DND-41 (cell line): Measurements from ENCODE around the gene MAP7D1.
"Not testable (repeated sequence)": the region's sequence is repeated elsewhere in the genome, so short reads cannot be mapped to it uniquely, and the experiment has no call there.

Experiments
- ATAC-seq: fragments of 200-7000 bp; cut with Tn5 transposase; 3 replicates; pipeline ENCODE4 v1.9.1; 2021; ENCODE audit warnings: low read depth; ENCODE audit not compliant: insufficient read depth
- DNase-seq: peaks from one replicate; pipeline ENCODE4 v3.0.0-alpha.2; 2020
- H2AFZ ChIP-seq: 2 replicates; pipeline ENCODE4 v1.6.0; 2012; ENCODE audit warnings: low read depth, low read length
- H3K27ac ChIP-seq: 2 replicates; pipeline ENCODE4 v1.5.1; 2012; ENCODE audit warnings: low read length, inconsistent platforms
- H3K27me3 ChIP-seq: fragments of 200-600 bp; sonication (generic); 2 replicates; pipeline ENCODE4 v1.6.0; 2012; ENCODE audit warnings: low read length, mild to moderate bottlenecking, inconsistent platforms; ENCODE audit not compliant: insufficient read depth, poor library complexity
- H3K36me3 ChIP-seq: 2 replicates; pipeline ENCODE4 v1.5.1; 2012; ENCODE audit warnings: low read length, inconsistent platforms; ENCODE audit not compliant: insufficient read depth
- H3K4me1 ChIP-seq: 2 replicates; pipeline ENCODE4 v1.5.1; 2012; ENCODE audit warnings: mild to moderate bottlenecking, low read length; ENCODE audit not compliant: insufficient read depth
- H3K4me2 ChIP-seq: 2 replicates; pipeline ENCODE4 v1.6.0; 2012; ENCODE audit warnings: mild to moderate bottlenecking, moderate library complexity, low read length, inconsistent platforms; ENCODE audit not compliant: insufficient read depth
- H3K4me3 ChIP-seq, 2 experiments: fragments of 200-600 bp in 1 of 2; shearing (Covaris generic) in 1 of 2; 2 replicates each; pipeline ENCODE4 v1.5.1; 2012 to 2016; ENCODE audit warnings: inconsistent platforms in 2 of 2, low read length in 2 of 2, mild to moderate bottlenecking in 2 of 2, low read depth in 1 of 2, moderate library complexity in 1 of 2
- H3K79me2 ChIP-seq: 2 replicates; pipeline ENCODE4 v1.6.0; 2012; ENCODE audit warnings: low read length, inconsistent platforms; ENCODE audit not compliant: insufficient read depth
- H3K9ac ChIP-seq: 2 replicates; pipeline ENCODE4 v1.6.0; 2012; ENCODE audit warnings: low read depth, mild to moderate bottlenecking, inconsistent platforms, low read length, moderate library complexity
- H3K9me3 ChIP-seq: 2 replicates; pipeline ENCODE4 v1.5.1; 2012; ENCODE audit warnings: low read length, moderate library complexity, mild to moderate bottlenecking, inconsistent platforms; ENCODE audit not compliant: insufficient read depth, severe bottlenecking
- H4K20me1 ChIP-seq: 2 replicates; pipeline ENCODE4 v1.6.0; 2012; ENCODE audit warnings: low read length; ENCODE audit not compliant: insufficient read depth
- EZH2 ChIP-seq: IDR thresholded peaks from 3 replicates; pipeline ENCODE4 v1.6.1; 2012; ENCODE audit warnings: borderline replicate concordance, low read depth, mild to moderate bottlenecking, moderate library complexity, low read length, inconsistent platforms; ENCODE audit not compliant: severe bottlenecking
- TF ChIP-seq, protein P1 (sequence below): IDR thresholded peaks from 2 replicates; pipeline ENCODE4 v1.5.1; 2012; ENCODE audit warnings: borderline replicate concordance, low read length, moderate library complexity, mild to moderate bottlenecking; ENCODE audit not compliant: poor library complexity, severe bottlenecking; ENCODE audit errors: extremely low read depth

Gene MAP7D1

DNA sequence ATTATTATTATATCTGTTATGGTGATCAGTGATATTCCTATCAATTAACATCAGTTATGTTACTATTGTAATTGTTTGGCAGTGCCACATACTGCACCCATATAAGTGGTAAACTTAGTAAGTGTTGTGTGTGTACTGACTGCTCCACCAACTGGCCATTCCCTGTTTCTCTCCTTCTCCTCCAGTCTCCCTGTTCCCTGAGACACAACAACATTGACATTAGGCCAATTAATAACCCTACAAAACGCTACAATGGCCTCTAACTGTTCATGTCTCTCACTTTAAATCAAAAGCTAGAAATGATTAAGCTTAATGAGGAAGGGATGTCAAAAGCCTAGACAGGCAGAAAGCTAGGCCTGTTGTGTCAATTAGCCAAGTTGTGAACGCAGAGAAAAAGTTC, 61.7 kb downstream of the MAP7D1 start:
- no peak overlapping the region for H2AFZ ChIP-seq
- no peak overlapping the region for H3K4me3 ChIP-seq
- ATAC-seq: no peak
- no peak overlapping the region for H3K27ac ChIP-seq
- H3K9me3 ChIP-seq: no peaks in the 10 kb centered on the region
- peaks cover 6% of the 10 kb centered on the region for H3K4me1 ChIP-seq
- H3K79me2 ChIP-seq: 0 out of 2 replicates have a peak, but pooled peaks cover 3% of the 10 kb centered on the region
- H3K4me2 ChIP-seq: no peak overlapping the region
- no peaks in the 10 kb centered on the region for H4K20me1 ChIP-seq
- no peak for DNase-seq
- H3K27me3 ChIP-seq: no peaks in the 10 kb centered on the region
- TF ChIP-seq, protein P1, sequence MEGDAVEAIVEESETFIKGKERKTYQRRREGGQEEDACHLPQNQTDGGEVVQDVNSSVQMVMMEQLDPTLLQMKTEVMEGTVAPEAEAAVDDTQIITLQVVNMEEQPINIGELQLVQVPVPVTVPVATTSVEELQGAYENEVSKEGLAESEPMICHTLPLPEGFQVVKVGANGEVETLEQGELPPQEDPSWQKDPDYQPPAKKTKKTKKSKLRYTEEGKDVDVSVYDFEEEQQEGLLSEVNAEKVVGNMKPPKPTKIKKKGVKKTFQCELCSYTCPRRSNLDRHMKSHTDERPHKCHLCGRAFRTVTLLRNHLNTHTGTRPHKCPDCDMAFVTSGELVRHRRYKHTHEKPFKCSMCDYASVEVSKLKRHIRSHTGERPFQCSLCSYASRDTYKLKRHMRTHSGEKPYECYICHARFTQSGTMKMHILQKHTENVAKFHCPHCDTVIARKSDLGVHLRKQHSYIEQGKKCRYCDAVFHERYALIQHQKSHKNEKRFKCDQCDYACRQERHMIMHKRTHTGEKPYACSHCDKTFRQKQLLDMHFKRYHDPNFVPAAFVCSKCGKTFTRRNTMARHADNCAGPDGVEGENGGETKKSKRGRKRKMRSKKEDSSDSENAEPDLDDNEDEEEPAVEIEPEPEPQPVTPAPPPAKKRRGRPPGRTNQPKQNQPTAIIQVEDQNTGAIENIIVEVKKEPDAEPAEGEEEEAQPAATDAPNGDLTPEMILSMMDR: no peak
- H3K9ac ChIP-seq: no peak overlapping the region
- no peaks in the 10 kb centered on the region for H3K36me3 ChIP-seq

DNA sequence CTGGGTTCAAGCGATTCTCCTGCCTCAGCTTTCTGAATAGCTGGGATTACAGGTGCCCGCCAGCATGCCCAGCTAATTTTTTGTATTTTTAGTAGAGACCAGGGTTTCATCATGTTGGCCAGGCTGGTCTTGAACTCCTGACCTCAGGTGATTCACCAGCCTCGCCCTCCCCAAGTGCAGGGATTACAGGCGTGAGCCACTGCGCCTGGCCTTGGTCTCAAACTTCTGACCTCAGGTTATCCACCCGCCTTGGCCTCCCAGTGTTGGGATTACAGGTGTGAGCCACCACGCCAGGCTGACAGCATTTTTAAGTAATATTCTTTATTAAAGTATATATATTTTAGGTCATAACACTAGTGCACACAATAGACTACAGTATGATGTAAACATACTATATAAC, 65.9 kb downstream of the MAP7D1 start:
- not testable (repeated sequence) for H3K4me3 ChIP-seq, H3K27ac ChIP-seq, H3K9ac ChIP-seq, DNase-seq, H2AFZ ChIP-seq, H3K9me3 ChIP-seq, H3K4me2 ChIP-seq, H3K27me3 ChIP-seq, ATAC-seq
- peaks cover 13% of the 10 kb centered on the region for H3K36me3 ChIP-seq
- H3K79me2 ChIP-seq: peaks cover 31% of the 10 kb centered on the region
- peaks cover 33% of the 10 kb centered on the region for H3K4me1 ChIP-seq
- peaks cover 22% of the 10 kb centered on the region for H4K20me1 ChIP-seq

- Histone ChIP-seq H3K9me3 (no peaks in the 10 kb centered on the region), H4K20me1 (peaks cover 29% of the 10 kb centered on the region), H3K4me3 (peak overlapping the region; percentile 51 to 81; a peak in 3 of 4 replicates), H3K4me2 (peak overlapping the region; percentile 64), H3K9ac (peak overlapping the region; percentile 83), H2AFZ (peak overlapping the region; percentile 92), H3K36me3 (peaks cover 19% of the 10 kb centered on the region), H3K79me2 (peaks cover 39% of the 10 kb centered on the region), H3K4me1 (peaks cover 40% of the 10 kb centered on the region), H3K27ac (peak overlapping the region; percentile 90), H3K27me3 (no peaks in the 10 kb centered on the region)
- ATAC-seq (no peak), DNase-seq (no peak)
- TF ChIP-seq EZH2: no peak
- TF ChIP-seq, protein P1: no peak
Measured at GRCh38 chr1:36222481-36223380, 66.8 kb downstream of the MAP7D1 start.

DNA sequence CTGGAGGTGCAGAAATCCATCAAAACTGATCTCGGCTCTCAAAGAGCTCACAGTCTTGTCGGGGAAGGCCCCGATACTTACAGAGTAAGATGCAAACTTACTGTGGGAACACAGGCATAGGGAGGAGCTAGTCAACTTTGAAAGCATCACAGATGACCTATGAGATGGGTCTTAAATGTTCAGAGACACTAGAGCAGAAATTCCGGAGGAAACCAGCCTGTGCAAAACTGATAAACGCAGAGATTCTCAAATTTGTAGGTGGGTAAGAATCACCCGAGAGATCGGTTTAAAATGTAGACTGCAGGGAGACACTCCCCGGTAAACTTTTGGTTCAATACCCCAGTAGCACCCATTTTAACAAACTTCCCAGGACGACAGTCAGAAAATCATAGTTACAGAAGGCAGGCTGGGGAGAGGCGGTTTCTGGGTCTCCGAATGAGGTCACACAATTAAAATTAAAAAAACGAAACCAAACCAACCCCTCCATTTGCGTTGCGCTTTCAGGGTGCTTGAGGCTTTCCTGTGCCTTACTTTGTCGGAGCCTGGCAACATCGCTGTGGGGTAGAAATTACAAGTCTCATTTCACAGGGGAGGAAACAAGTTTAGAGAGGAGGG, 67.5 kb downstream of the MAP7D1 start:
- H3K4me3 ChIP-seq: peak overlapping the region; percentile 51 to 81; a peak in 3 of 4 replicates
- peak overlapping the region; percentile 92 for H2AFZ ChIP-seq
- peak overlapping the region; percentile 90 for H3K27ac ChIP-seq
- H3K27me3 ChIP-seq: no peaks in the 10 kb centered on the region
- peaks cover 41% of the 10 kb centered on the region for H3K4me1 ChIP-seq
- H3K79me2 ChIP-seq: peaks cover 47% of the 10 kb centered on the region
- peaks cover 36% of the 10 kb centered on the region for H4K20me1 ChIP-seq
- peak; percentile 27 for ATAC-seq
- H3K9ac ChIP-seq: peak overlapping the region; percentile 83
- no peak for TF ChIP-seq EZH2
- TF ChIP-seq, protein P1: no peak
- peak; percentile 52 for DNase-seq
- H3K9me3 ChIP-seq: no peaks in the 10 kb centered on the region
- H3K36me3 ChIP-seq: peaks cover 26% of the 10 kb centered on the region
- peak overlapping the region; percentile 64 for H3K4me2 ChIP-seq
